ENCODE data around the gene FMC1.
"Not testable (repeated sequence)": the region's sequence is repeated elsewhere in the genome, so short reads cannot be mapped to it uniquely, and the experiment has no call there.

Gene FMC1

DNA sequence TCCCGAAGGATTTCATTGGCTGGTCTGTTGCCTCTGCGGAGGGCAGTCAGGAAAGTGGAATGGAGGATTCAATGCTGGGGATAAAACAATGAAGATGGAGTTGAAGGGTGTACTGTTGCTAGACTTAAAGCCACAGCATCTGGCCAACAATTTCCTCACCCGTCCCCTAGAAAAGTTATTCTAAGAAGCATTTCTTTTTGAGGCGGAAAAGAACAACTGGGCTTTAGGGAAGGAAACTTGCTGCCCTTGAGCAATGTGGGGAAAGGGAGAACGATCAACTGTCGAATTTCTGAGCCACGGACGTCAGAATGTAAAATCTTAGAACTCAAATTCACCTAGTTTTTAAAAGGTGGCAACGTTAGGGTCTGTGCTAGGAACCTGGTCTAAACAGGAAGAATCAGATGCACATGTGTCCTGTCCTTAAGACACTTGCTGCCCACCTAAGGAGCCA lies 664 bp downstream of the FMC1 start:
- no peak for DNase-seq

DNA sequence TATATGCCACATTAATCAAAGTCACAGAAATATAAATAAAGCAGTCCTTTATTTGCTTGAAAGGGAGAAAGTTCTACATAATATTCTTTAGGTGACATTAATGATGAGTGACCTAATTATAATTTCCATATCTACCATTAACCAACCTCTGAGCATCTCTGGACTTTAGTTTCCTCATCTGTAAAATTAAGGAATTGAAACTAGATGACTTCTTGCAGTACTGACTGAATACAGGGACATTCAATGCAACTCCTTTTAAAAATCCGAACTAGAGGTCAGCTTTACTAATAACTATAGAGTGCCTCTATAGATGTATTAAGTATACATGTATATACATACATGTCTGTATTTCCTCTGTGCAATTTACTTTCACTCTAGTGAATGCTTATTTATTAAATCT lies 3.9 kb downstream of the FMC1 start:
- no peak for DNase-seq

DNA sequence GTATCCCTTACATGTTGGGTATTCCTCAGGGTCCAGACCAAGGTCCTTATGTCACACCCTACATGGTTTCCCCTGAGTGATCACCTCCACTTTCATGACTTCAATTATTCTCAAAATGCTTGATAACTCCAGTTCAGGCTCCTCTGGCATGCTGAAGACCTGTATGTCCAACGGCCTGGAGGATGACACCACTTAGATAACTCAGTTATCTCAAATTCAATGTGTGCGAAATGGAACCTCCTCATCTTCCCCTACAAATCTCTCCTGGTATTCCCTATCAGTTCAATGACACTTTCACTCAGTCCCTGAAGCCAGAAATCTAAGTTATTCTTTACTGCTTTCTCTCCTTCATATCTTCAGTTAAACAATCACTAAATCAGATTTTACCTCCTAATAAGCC lies 9.9 kb downstream of the FMC1 start:
- DNase-seq = no peak

DNA sequence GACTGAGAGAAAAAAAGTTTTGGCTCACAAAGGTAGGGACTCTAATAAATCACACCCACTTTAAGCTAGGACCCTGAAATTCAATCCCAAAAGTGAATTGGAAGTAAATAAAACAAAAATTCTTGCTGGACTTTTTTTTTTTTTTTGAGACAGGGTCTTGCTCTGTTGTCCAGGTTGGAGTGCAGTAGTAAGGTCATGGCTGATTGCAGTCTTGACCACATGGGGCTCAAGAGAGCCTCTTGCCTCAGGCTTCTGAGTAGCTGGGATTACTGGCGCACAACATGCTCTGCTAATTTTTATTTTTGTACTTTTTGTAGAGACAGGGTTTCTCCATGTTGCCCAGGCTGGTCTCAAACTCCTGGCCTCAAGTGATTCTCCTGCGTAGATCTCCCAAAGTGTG lies 13.6 kb downstream of the FMC1 start:
- no peak for DNase-seq

DNA sequence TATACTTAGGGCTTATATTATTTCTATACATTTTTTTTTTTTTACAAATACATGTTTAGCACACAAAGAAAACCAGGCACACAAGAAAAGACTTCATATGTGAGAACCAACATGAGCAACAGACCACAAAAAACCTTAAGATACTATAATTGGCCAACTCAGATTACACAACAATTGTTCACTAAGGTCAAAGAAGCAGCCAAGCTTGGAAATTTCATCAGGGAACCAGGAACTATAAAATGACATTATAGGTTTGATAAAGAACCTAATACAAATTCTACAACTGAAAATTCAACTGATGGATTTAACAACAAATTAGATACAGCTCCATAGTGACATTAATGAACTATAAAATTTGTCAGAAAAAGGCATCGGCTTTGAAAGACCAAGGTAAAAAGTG lies 14.2 kb downstream of the FMC1 start:
- DNase-seq = no peak

DNA sequence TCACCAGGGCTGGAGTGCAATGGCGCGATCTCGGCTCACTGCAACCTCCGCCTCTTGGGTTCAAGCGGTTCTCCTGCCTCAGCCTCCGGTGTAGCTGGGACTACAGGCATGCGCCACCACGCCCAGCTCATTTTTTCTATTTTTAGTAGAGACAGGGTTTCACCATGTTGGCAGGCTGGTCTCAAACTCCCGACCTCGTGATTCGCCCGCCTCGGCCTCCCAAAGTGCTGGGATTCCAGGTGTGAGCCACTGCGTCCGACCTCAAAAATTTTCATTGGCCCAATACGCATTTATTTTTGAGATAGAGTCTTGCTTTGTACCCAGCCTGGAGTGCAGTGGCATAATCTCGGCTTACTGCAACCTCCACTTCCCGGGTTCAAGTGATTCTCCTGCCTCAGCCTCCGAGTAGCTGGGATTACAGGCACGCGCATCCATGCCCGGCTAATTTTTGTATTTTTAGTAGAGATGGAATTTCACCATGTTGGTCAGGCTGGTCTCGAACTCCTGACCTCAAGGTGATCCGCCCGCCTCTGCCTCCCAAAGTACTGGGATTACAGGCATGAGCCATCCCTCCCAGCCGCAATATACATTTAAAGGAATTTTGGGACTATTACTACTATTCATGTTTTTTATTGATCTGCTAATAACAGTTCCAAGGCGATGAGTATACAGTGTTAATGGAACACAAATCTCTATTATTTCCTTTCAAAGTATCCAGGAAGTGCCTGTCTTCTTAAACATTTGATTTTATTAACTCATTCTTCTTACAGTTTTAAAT lies 16.8 kb downstream of the FMC1 start:
- not testable (repeated sequence) for DNase-seq

DNA sequence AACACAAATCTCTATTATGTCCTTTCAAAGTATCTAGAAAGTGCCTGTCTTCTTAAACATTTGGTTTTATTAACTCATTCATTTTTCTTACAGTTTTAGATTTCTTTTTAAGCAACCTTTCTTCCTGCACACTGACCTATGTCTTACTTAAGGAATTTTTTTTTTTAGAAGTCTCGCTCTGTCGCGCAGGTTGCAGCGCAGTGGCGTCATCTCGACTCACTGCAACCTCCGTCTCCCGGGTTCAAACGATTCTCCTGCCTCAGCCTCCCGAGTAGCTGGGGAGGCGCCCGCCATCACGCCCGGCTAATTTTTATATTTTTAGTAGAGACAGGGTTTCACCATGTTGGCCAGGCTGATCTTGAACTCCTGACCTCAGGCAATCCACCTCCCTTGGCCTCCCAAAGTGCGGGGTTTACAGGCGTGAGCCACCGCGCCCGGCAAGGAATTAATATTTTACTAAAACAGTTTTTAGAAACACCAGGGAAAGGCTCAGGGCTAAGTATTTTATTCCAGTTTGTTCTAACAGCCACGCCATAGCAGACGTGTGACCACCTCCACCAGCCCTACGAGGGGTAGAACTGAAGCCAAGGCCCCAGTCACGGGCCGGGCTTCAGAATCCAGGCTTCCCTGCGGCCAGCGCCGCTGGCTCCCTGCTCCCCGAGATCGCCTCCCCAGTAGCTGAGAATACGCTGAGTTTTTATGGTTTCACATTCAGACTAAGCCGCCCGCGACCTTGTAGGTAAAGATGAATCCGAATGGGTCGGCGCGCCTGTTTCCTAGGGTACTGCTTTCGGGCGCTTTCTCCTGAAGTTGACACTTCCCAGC lies 17.6 kb downstream of the FMC1 start:
- peak; percentile 67 for DNase-seq

DNA sequence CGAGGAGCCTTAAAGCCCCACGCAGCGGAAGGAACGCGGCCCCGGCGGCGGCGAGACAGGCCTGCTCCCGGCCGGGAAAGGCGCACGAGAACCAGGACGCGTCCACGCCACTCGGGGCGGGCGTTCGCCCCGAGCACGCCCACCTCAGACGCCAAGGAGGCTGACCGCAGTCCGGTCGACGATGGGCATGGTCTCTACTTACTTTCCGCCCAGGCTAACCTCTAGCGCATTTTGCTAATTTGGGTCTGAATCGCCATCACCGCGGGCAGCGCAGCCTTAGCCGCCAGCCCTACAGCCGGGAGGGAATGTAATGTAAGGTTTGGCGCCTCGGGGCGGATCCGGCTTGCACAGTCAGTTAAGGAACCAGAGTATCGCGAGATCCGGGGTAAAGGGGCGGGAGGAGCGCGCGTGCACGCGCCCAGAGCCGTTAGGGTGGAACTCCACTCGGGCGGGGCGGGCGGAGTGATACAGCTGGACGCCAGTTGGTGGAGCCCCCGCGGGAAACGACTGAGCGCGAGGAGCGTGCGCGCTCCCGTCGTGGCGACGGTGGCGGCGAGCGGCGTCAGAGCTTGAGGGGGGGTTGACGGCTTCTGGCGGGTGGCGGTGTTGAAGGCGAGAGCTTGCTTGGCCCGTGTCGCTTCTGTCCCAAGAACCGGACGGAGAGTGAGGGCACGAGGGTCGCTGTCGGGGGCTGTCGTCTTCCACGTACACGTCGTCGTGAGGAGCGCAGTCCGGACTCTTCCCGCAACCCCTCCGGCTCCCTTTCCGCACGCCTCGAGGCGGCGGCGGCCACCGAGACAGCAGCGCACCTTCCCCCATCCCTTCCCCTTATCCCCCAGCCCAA lies 18.5 kb downstream of the FMC1 start, which contains the start of gene LUC7L2:
Gene LUC7L2 (plus strand): TSS at position 529 of the 844 bp plus-strand sequence. CDS start 368 bp downstream, outside the sequence.
- DNase-seq = peak; percentile 97

DNA sequence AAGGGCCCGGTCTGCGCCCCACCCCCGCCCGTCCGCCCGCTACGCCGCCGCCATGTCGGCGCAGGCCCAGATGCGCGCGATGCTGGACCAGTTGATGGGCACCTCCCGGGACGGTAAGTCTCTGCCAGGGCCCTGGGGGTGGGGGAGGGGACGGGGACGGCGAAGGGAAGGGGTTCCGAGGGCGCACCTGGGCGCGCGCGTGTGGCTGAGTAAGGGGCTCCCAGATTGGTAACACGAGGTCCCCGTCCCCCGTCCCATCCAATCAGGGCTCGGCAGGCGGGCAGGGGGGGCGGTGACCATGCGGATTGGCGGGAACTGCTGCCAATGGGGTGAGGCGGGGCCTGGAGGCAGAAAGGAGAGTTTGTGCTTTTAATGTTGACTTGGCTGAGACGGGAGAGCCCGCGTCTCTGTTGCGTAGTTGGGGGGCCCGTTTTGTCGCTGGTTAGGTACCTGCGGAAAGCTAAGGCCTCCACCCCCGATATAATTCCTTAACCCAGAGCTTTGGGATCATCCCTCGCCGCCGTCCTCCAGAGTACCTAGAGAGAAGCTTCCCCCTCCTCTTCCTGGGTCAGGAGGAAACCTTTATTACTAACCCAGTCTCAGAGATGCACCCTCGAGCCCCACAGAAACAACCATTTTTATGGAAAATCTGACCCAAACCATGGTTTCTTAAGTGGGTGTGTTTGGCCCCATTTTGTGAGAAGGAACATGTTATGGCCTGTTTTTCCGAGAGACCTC lies 19.2 kb downstream of the FMC1 start:
- DNase-seq = peak; percentile 94

DNA sequence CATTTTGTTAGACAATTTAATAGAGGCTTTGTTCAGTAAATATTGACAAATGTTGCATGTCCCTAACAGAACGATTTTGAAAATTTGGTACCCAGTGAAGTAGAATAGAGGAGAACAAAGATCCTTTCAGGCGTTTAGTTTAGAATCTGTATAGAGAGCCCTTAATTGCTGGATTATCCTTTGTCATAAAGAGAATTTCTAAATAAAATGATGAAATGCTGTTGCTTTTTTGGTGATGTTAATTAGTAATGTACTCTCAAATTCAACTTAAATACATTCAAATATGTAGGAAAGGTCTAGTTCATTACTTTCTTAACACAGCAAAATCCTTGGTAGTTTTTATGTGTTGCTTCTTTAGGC lies 19.8 kb downstream of the FMC1 start:
- DNase-seq = no peak

DNA sequence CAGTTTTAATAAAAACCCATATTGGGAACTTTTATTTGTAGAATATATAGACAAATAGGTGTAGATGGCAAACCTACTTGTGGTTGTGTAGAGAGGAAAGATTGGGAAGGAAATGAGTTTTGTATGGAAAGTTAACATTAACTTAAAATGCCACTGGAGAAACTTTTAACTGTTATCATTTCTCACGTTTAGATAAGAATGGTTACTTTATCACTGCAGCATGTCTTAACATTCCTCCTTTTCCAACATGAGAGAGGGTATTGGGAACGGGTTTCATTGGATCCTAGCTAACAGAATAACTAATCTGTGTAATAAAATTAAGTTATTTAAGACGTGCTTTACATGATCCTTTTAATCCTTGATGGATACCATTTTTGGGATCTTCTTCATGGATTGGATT lies 20.4 kb downstream of the FMC1 start:
- no peak for DNase-seq

DNA sequence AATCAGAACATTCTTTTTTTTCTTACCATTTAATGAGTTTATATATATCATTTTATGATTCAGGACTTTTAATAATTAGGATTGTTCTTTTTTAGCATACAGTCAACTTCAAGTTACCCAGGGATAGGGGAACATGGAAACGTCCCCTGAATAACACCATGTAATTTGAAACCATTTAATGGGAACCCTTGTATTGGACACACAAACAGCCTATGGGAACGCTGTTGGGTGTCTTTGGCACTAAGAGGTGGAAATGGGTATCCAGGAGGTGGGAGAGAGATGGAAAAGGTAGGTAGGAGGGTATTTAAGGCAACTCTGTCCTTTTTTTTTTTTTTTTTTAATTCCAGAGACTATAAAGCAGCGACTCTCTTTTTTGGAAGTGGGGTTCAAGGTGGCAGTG lies 21.2 kb downstream of the FMC1 start:
- DNase-seq = peak; percentile 55

DNA sequence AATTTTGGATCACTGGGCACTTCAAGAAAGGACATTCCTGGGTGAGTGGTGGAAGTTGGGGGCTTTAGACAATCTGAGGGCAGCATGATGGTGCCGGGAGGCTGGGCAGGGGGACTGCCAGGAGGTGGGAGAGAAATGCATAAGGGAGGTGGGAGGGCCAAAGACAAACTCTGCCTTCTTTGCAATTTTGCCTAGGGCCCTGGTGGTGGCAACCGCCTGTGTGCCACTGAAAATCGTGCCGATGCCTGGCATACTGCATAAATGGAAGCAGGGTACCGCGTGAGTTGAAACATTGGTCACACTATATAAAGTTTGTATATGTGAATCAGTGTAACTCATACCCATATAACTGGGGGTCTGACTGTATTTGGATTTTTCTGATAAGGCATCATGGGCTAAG lies 21.8 kb downstream of the FMC1 start:
- DNase-seq = no peak

DNA sequence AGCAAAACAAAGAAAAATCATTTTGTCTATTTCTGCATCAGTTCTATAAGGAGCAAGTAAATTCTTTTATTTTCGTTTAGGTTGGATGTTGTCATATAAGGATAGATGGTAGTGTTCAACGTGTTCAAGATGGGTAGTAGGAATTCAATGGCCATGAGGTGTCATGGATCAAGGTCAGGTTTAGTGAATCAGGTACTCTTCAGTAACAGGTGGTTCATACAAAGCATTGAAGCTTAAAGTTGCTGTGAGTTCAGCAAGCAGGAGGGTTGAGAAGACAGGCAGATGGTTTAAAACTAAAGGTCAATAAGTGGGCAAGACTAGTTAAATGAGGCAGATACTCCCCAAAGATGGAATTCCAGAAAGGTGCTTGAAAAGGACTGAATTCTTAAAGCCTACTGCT lies 24.2 kb downstream of the FMC1 start:
- DNase-seq = no peak

DNA sequence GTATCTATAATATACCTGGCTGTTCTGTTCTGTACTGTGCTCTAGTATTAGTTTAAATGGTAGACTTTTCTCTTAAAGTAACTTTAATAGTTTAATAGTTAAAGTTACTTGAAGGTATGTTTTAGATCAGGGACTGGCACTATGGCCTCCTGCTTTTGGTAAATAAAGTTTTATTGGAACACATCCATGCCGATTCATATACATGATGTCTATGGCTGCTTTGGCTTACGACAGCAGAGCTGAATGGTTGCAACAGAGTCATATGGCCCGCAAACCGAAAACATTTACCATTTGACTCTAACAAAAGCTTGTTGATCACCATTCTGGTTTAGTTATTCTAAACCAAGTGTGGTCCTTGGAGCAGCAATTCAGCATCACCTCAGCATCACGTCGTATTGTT lies 25.3 kb downstream of the FMC1 start:
- no peak for DNase-seq

DNA sequence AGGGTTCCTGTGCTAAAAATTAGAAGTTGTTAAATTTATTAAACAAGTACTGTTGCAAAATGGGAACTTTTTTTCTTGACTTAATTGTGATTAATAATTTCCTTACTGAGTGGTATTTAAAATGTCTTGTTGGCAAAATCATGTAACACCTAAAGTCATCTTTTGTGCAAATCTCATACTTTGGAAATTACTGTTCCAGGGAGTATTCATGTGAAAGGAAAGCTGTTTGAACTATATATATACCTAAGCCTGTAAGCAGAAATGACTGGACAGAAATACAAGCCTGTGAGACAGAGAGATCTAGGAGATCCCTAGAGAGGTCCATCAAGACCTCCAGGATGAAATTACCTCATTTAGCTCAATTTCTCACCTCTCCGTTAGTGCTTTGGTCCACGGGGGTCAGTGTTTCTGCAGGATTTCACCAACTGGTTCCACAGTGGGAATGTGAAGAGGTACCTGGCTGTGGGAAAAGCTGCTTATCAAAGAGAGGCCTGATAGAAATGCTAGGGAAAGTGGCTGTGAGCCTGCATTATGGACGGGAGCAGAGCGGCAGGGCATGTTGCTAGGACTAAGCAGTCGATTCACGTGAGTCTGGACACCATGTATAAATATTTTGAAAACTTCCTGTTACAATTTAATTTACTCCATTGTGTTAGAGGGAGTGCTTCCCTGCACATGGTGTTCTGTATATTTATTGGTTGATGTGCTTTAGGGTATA lies 26.5 kb downstream of the FMC1 start:
- no peak for DNase-seq

DNA sequence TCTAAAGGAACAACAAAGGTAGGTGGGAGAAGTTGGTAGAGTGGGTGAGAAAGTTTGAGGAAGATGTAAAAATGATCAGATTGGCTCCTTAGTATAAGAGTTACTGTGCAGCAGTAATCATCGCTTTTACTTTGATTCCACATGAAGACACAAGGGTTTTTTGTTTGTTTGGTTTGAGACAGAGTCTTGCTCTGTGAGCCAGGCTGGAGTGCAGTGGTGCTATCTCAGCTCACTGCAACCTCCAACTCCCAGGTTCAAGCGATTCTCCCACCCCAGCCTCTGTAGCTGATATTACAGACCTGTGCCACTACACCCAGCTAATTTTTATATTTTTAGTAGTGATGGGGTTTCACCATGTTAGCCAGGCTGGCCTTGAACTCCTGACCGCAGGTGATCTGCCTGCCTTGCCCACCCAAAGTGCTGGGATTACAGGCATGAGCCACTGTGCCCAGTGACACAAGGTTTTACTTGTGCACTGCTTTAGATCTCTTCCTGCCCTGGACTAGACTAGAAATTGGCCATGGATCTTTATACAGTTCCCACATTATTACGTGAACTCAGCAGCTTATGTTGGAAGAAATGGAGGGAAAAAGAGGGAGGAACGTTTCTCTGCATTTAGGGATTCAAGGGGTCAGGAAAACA lies 29.3 kb downstream of the FMC1 start:
- DNase-seq = no peak

DNA sequence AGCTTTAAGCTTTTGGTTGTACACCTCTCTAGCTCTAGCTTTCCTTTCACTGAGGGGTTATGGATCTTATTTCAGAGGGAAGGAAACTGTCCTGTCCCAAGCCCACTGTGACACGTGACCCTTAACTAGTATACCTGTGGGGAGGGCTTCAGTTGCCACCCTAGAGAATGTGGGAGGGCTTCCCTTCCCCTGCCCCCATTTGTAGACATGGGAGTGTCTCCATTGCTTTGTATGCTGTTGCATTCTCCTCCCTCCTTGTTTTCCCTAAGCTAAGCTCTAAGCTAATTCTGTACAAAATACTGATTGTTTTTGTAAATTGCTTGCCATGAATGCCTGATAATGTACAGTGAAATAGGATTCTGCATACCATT lies 29.8 kb downstream of the FMC1 start:
- no peak for DNase-seq

DNA sequence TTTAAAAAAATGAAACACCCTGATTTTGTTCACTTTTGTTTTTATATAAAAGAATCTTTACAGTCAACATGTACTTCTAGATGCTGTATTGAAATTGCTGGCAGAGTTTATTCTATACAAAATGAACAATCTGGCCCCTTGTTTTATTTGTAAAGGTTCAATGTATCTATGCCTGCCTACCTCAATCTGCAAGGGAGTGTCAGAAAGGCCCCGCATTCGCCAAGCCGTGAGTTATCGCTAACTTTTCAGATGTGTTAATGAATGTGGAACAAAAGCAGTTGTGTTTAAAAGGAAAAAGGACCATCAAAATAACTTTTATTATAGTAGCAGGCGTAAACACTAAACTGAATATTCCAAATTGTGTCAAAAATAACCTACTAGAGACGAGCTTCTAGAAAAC lies 33.1 kb downstream of the FMC1 start:
- DNase-seq = no peak

DNA sequence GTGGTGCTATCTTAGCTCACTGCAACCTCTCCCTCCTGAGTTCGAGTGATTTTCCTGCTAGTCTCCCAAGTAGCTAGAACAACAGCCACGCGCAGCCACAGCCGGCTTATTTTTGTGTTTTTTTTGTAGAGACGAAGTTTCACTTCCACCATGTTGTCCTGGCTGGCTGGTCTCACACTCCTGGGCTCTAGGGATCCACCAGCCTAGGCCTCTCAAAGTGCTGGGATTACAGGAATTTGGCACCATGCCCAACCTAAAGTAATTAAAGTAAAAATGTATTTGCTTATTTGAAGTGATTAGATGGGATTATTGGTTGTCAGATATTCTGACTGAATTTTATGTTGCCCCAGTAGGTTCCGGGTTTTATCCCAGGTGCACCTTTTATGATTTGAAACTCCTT lies 41.3 kb downstream of the FMC1 start:
- DNase-seq = no peak

DNA sequence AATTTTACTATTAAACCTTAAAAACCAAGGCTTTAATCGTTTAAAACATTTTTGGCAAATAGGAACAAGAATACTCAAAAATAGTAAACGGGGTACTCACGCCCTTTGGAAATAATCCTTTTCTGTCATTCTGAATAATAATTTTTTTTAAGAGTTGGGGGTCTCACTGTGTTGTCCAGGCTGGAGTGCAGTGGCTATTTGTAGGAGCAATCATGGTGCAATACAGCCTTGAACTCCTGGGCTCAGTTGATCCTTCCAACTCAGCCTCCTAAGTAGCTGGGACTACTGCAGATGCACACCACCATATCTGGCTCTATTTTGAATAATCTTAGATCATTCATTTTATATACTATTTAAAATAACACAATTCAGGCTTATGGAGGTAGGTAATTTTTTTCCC lies 43.5 kb downstream of the FMC1 start:
- no peak for DNase-seq

DNA sequence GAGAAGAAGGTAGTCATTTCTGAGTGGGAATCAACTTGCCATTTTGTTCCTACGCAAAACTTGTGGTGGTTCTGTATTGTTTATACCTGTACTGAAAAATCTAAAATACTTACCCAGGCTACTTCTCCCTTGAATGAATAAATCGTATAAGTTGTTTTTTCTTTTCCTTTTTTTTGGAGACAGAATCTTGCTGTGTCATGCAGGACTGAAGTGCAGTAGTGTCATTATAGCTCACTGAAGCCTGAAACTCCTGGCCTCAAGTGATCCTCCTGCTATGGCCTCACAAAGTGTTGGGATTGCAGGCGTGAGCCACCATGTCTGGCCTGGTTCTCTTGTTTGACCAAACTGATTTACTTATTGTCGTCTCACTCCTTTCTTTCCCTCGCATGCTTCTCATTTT lies 46.5 kb downstream of the FMC1 start:
- DNase-seq = no peak

Data from NCI-H748 treated with DMSO at 0.1 percent for 48 hours (cell line).